Nephron (organoid): Measurements from ENCODE around the gene INKA2.

Source experiments
- H3K27ac Mint-ChIP-seq, 3 experiments: 2 replicates each; pipeline ENCODE4 v1.8.0; 2020; ENCODE audit warnings: mixed read lengths in 3 of 3, mild to moderate bottlenecking in 2 of 3, moderate library complexity in 1 of 3
- H3K27me3 Mint-ChIP-seq: 2 replicates; pipeline ENCODE4 v1.8.0; 2021; ENCODE audit warnings: low read depth, mild to moderate bottlenecking, moderate library complexity, mixed read lengths
- H3K36me3 Mint-ChIP-seq: 2 replicates; pipeline ENCODE4 v1.8.0; 2020; ENCODE audit warnings: low read depth, mixed read lengths
- H3K4me1 Mint-ChIP-seq: 2 replicates; pipeline ENCODE4 v1.8.0; 2020; ENCODE audit warnings: mixed read lengths
- H3K4me3 Mint-ChIP-seq, 3 experiments: 2 replicates each; pipeline ENCODE4 v1.8.0; 2020; ENCODE audit warnings: mild to moderate bottlenecking in 3 of 3, mixed read lengths in 3 of 3, moderate library complexity in 2 of 3
- H3K9me3 Mint-ChIP-seq: 2 replicates; pipeline ENCODE4 v1.8.0; 2020; ENCODE audit warnings: mixed read lengths
- CTCF ChIP-seq, 3 experiments: fragments of 200-600 bp; sonication (generic); IDR thresholded peaks; one replicate each; pipeline ENCODE4 v1.5.0; 2021; ENCODE audit warnings: antibody characterized with exemption in 3 of 3; ENCODE audit not compliant: unreplicated experiment in 3 of 3

Gene INKA2

GRCh38 chr1:111778066-111778465 is 38.9 kb upstream of the INKA2 start:
- H3K4me1 Mint-ChIP-seq, result peaks cover 32% of the 10 kb centered on the region
- no peaks in the 10 kb centered on the region for H3K36me3 Mint-ChIP-seq
- no peaks in the 10 kb centered on the region for H3K27me3 Mint-ChIP-seq
- H3K9me3 Mint-ChIP-seq, result no peaks in the 10 kb centered on the region
- H3K4me3 Mint-ChIP-seq, result no peak overlapping the region
- TF ChIP-seq CTCF (IDR thresholded peaks at IDR 0.05; ENCODE audit: unreplicated experiment in 3 of 3), result no peak
- no peak overlapping the region for H3K27ac Mint-ChIP-seq

- Mint-ChIP-seq H3K9me3 (no peaks in the 10 kb centered on the region), H3K36me3 (no peaks in the 10 kb centered on the region), H3K4me1 (peaks cover 32% of the 10 kb centered on the region), H3K4me3 (no peak overlapping the region), H3K27me3 (no peaks in the 10 kb centered on the region), H3K27ac (no peak overlapping the region)
- no peak for TF ChIP-seq CTCF (IDR thresholded peaks at IDR 0.05; ENCODE audit: unreplicated experiment in 3 of 3)
Observed at GRCh38 chr1:111777301-111777700, 38.1 kb upstream of the INKA2 start.

- H3K27me3 Mint-ChIP-seq, result no peaks in the 10 kb centered on the region
- H3K4me3 Mint-ChIP-seq, result peak overlapping the region in 1 of 3 experiments; percentile 11
- no peaks in the 10 kb centered on the region for H3K9me3 Mint-ChIP-seq
- no peaks in the 10 kb centered on the region for H3K36me3 Mint-ChIP-seq
- TF ChIP-seq CTCF (IDR thresholded peaks at IDR 0.05; ENCODE audit: unreplicated experiment in 3 of 3), result no peak
- H3K4me1 Mint-ChIP-seq, result peaks cover 32% of the 10 kb centered on the region
- H3K27ac Mint-ChIP-seq, result no peak overlapping the region
Observed at GRCh38 chr1:111776861-111777260, 37.7 kb upstream of the INKA2 start.

GRCh38 chr1:111776391-111776790 is 37.2 kb upstream of the INKA2 start:
- H3K4me1 Mint-ChIP-seq, result peaks cover 32% of the 10 kb centered on the region
- H3K27ac Mint-ChIP-seq, result no peak overlapping the region
- H3K9me3 Mint-ChIP-seq, result no peaks in the 10 kb centered on the region
- no peak for TF ChIP-seq CTCF (IDR thresholded peaks at IDR 0.05; ENCODE audit: unreplicated experiment in 3 of 3)
- no peaks in the 10 kb centered on the region for H3K27me3 Mint-ChIP-seq
- H3K36me3 Mint-ChIP-seq, result no peaks in the 10 kb centered on the region
- H3K4me3 Mint-ChIP-seq, result no peak overlapping the region

- H3K36me3 Mint-ChIP-seq, result no peaks in the 10 kb centered on the region
- no peaks in the 10 kb centered on the region for H3K9me3 Mint-ChIP-seq
- H3K27ac Mint-ChIP-seq, result no peak overlapping the region
- H3K4me1 Mint-ChIP-seq, result peaks cover 32% of the 10 kb centered on the region
- no peak for TF ChIP-seq CTCF (IDR thresholded peaks at IDR 0.05; ENCODE audit: unreplicated experiment in 3 of 3)
- H3K27me3 Mint-ChIP-seq, result no peaks in the 10 kb centered on the region
- H3K4me3 Mint-ChIP-seq, result no peak overlapping the region
Observed at GRCh38 chr1:111775966-111776365, 36.8 kb upstream of the INKA2 start.

- no peaks in the 10 kb centered on the region for H3K27me3 Mint-ChIP-seq
- no peak for TF ChIP-seq CTCF (IDR thresholded peaks at IDR 0.05; ENCODE audit: unreplicated experiment in 3 of 3)
- no peaks in the 10 kb centered on the region for H3K9me3 Mint-ChIP-seq
- no peak overlapping the region for H3K27ac Mint-ChIP-seq
- H3K4me1 Mint-ChIP-seq, result peaks cover 15% of the 10 kb centered on the region
- no peak overlapping the region for H3K4me3 Mint-ChIP-seq
- peaks cover 13% of the 10 kb centered on the region for H3K36me3 Mint-ChIP-seq
Observed at GRCh38 chr1:111770916-111771315, 31.7 kb upstream of the INKA2 start.
